ENCODE measurements around the gene LGI4.

Gene LGI4

GRCh38 chr19:35128398-35129057 is 6.3 kb downstream of the LGI4 start:
- ATAC-seq = no peak
- TF ChIP-seq CSRNP3 (CRISPR knock-in tag; IDR thresholded peaks at IDR 0.05) (no peak), ESRRG (CRISPR knock-in tag; IDR thresholded peaks at IDR 0.05) (no peak), PPARA (CRISPR knock-in tag; IDR thresholded peaks at IDR 0.05; ENCODE audit: borderline replicate concordance) (no peak), CSDC2 (CRISPR knock-in tag; IDR thresholded peaks at IDR 0.05) (no peak), ZNF8 (CRISPR knock-in tag; IDR thresholded peaks at IDR 0.05) (no peak), ZFP30 (CRISPR knock-in tag; IDR thresholded peaks at IDR 0.05) (no peak), TOX (CRISPR knock-in tag; IDR thresholded peaks at IDR 0.05; ENCODE audit: borderline replicate concordance) (no peak), ZNF565 (CRISPR knock-in tag; conservative IDR thresholded peaks at IDR 0.05; ENCODE audit: low read depth) (no peak), SNAI2 (CRISPR knock-in tag; IDR thresholded peaks at IDR 0.05) (no peak), ISL1 (CRISPR knock-in tag; IDR thresholded peaks at IDR 0.05) (no peak), OSR1 (CRISPR knock-in tag; IDR thresholded peaks at IDR 0.05) (no peak), ARNTL (CRISPR knock-in tag; IDR thresholded peaks at IDR 0.05; ENCODE audit: borderline replicate concordance, low read depth) (no peak), RARB (CRISPR knock-in tag; IDR thresholded peaks at IDR 0.05) (no peak), TCF4 (CRISPR knock-in tag; IDR thresholded peaks at IDR 0.05; ENCODE audit: borderline replicate concordance) (no peak), BACH2 (CRISPR knock-in tag; IDR thresholded peaks at IDR 0.05; ENCODE audit: borderline replicate concordance) (no peak)
- TF ChIP-seq, protein P1, sequence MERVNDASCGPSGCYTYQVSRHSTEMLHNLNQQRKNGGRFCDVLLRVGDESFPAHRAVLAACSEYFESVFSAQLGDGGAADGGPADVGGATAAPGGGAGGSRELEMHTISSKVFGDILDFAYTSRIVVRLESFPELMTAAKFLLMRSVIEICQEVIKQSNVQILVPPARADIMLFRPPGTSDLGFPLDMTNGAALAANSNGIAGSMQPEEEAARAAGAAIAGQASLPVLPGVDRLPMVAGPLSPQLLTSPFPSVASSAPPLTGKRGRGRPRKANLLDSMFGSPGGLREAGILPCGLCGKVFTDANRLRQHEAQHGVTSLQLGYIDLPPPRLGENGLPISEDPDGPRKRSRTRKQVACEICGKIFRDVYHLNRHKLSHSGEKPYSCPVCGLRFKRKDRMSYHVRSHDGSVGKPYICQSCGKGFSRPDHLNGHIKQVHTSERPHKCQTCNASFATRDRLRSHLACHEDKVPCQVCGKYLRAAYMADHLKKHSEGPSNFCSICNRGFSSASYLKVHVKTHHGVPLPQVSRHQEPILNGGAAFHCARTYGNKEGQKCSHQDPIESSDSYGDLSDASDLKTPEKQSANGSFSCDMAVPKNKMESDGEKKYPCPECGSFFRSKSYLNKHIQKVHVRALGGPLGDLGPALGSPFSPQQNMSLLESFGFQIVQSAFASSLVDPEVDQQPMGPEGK (CRISPR knock-in tag; IDR thresholded peaks at IDR 0.05; ENCODE audit: borderline replicate concordance) = no peak

GRCh38 chr19:35127871-35128270 is 7.0 kb downstream of the LGI4 start:
- no peak for TF ChIP-seq OSR1 (CRISPR knock-in tag; IDR thresholded peaks at IDR 0.05)
- no peak for TF ChIP-seq ZFP30 (CRISPR knock-in tag; IDR thresholded peaks at IDR 0.05)
- TF ChIP-seq TSHZ2 (CRISPR knock-in tag; IDR thresholded peaks at IDR 0.05) = no peak
- no peak for TF ChIP-seq CSRNP3 (CRISPR knock-in tag; IDR thresholded peaks at IDR 0.05)
- TF ChIP-seq ZC3H10 (CRISPR knock-in tag; IDR thresholded peaks at IDR 0.05) = no peak
- no peak for TF ChIP-seq ZNF565 (CRISPR knock-in tag; conservative IDR thresholded peaks at IDR 0.05; ENCODE audit: low read depth)
- TF ChIP-seq ZFP3 (CRISPR knock-in tag; IDR thresholded peaks at IDR 0.05) = no peak
- no peak for TF ChIP-seq ESRRG (CRISPR knock-in tag; IDR thresholded peaks at IDR 0.05)
- no peak for TF ChIP-seq GLIS3 (CRISPR knock-in tag; IDR thresholded peaks at IDR 0.05)
- no peak for TF ChIP-seq POU6F1 (CRISPR knock-in tag; IDR thresholded peaks at IDR 0.05; ENCODE audit: borderline replicate concordance, low read depth)
- TF ChIP-seq BACH2 (CRISPR knock-in tag; IDR thresholded peaks at IDR 0.05; ENCODE audit: borderline replicate concordance) = no peak
- TF ChIP-seq TCF4 (CRISPR knock-in tag; IDR thresholded peaks at IDR 0.05; ENCODE audit: borderline replicate concordance) = no peak
- no peak for TF ChIP-seq CSDC2 (CRISPR knock-in tag; IDR thresholded peaks at IDR 0.05)
- no peak for ATAC-seq
